Measurements from ENCODE around the gene SPAG17. TPM values are rescaled to one million over a fixed set of nuclear protein-coding genes. Genes with fewer than 3 reads are reported as not detected.
"Not testable (repeated sequence)": the region's sequence is repeated elsewhere in the genome, so short reads cannot be mapped to it uniquely, and the experiment has no call there.

Gene SPAG17
- total RNA-seq, 4 donors from 2014 or later, result 0.13 to 3.1 (median 1.4) TPM

DNA sequence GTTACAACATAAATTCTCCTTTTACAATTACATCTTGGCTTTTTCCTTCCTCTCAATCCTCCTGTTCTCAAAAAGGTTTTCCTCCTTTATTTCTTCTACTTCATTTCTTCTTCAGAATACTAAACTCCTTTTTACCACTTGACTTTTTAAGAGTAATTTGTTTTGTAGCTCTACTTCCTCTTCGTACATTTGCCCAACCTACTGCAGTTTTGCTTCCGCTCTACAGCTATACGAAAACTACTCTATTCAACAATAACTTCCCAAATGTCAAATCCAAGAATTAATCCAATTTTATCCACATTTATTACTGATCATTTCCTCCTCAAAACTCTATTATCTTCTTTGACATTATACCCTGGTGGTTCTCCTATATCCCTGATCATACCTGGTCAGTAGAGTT, 259.0 kb downstream of the SPAG17 start:
- no peaks in the 10 kb centered on the region for H3K27me3 ChIP-seq
- TF ChIP-seq, protein P1, sequence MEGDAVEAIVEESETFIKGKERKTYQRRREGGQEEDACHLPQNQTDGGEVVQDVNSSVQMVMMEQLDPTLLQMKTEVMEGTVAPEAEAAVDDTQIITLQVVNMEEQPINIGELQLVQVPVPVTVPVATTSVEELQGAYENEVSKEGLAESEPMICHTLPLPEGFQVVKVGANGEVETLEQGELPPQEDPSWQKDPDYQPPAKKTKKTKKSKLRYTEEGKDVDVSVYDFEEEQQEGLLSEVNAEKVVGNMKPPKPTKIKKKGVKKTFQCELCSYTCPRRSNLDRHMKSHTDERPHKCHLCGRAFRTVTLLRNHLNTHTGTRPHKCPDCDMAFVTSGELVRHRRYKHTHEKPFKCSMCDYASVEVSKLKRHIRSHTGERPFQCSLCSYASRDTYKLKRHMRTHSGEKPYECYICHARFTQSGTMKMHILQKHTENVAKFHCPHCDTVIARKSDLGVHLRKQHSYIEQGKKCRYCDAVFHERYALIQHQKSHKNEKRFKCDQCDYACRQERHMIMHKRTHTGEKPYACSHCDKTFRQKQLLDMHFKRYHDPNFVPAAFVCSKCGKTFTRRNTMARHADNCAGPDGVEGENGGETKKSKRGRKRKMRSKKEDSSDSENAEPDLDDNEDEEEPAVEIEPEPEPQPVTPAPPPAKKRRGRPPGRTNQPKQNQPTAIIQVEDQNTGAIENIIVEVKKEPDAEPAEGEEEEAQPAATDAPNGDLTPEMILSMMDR (IDR thresholded peaks at IDR 0.05), result no peak
- TF ChIP-seq POLR2AphosphoS5 (IDR thresholded peaks at IDR 0.05), result no peak
- TF ChIP-seq POLR2A (IDR thresholded peaks at IDR 0.05), result no peak
- no peak for TF ChIP-seq EP300 (IDR thresholded peaks at IDR 0.05)
- no peaks in the 10 kb centered on the region for H3K9me3 ChIP-seq
- H3K27ac ChIP-seq, result no peak overlapping the region
- no peak for DNase-seq (ENCODE audit: low spot score in 2 of 2)
- H3K4me1 ChIP-seq, result peaks cover 22% of the 10 kb centered on the region
- H3K4me3 ChIP-seq, result no peak overlapping the region
- 86% methylated on average over 3 of the region's 3 CpGs for WGBS
- H3K36me3 ChIP-seq, result peaks cover 5% of the 10 kb centered on the region

DNA sequence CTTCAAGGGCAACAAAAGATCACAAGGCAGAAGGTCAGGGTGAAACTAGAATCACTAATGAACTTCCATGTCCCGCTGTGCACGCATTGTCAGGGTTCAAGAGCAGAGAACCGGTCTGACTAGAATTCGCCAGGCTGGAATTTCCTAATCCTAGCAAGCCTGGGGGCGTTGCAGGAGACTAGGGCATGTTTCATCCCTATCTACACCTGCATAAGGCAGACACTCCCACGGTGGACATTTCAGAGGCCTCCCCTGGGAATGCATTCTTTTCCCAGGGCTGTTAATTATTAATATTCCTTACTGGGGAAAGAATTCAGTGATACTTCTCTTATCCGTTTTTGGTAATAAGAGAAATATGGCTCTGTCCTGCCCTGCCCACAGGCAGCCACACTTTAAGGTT, 262.3 kb downstream of the SPAG17 start:
- not testable (repeated sequence) for H3K4me3 ChIP-seq; H3K9me3 ChIP-seq; H3K4me1 ChIP-seq; H3K27me3 ChIP-seq; DNase-seq (ENCODE audit: low spot score in 2 of 2); H3K27ac ChIP-seq
- 71% methylated on average over 7 of the region's 7 CpGs for WGBS
- peaks cover 18% of the 10 kb centered on the region for H3K36me3 ChIP-seq

DNA sequence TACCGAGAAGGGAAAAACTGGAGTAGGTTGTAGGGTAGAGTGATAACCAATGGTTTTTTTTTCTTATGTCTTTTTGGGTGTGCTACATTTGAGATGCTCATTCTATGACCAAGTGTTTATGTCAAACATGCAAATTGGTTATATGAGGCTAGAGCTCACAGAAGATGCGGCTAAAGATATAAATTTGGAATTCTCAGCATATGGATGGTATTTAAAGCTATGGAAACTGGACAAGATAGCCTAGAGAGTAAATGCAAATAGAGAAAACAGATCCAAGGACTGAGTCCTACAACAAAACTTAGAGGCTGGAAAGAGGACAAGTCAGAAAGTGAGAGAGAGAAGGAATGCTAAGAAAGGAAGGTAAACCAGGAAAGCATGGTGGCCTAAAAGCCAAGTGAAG, 263.0 kb downstream of the SPAG17 start:
- H3K27ac ChIP-seq, result no peak overlapping the region
- H3K4me1 ChIP-seq, result no peaks in the 10 kb centered on the region
- 97% methylated on average over 2 of the region's 2 CpGs for WGBS
- DNase-seq (ENCODE audit: low spot score in 2 of 2), result no peak
- no peaks in the 10 kb centered on the region for H3K27me3 ChIP-seq
- peaks cover 25% of the 10 kb centered on the region for H3K36me3 ChIP-seq
- no peak overlapping the region for H3K4me3 ChIP-seq
- no peaks in the 10 kb centered on the region for H3K9me3 ChIP-seq
- TF ChIP-seq POLR2A (IDR thresholded peaks at IDR 0.05), result no peak
- no peak for TF ChIP-seq POLR2AphosphoS5 (IDR thresholded peaks at IDR 0.05)
- TF ChIP-seq, protein P1 (IDR thresholded peaks at IDR 0.05), result no peak
- no peak for TF ChIP-seq EP300 (IDR thresholded peaks at IDR 0.05)

DNA sequence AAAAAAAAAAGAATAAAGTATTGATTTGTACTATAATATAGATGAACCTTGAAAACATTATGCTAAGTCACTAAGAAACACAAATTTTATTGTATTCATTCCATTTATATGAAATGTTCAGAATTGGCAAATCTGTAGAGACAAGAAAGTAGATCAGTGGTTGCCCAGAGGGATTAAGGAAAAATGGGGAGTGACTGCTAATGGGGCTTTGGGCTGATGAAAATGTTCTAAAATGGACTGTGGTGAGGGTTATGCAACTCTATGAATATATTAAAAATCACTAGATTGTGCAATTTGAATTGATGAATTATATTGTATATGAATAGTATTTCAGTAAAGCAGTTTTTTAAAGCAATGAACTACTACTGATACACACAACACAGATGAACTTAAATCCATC, 265.7 kb downstream of the SPAG17 start:
- DNase-seq (ENCODE audit: low spot score in 2 of 2), result no peak
- Histone ChIP-seq H3K27me3 (no peaks in the 10 kb centered on the region), H3K4me3 (no peak overlapping the region), H3K27ac (no peak overlapping the region), H3K36me3 (peaks cover 47% of the 10 kb centered on the region), H3K4me1 (no peaks in the 10 kb centered on the region), H3K9me3 (no peaks in the 10 kb centered on the region)
- TF ChIP-seq EP300 (IDR thresholded peaks at IDR 0.05) (no peak), POLR2A (IDR thresholded peaks at IDR 0.05) (no peak), POLR2AphosphoS5 (IDR thresholded peaks at IDR 0.05) (no peak)
- TF ChIP-seq, protein P1 (IDR thresholded peaks at IDR 0.05), result no peak

DNA sequence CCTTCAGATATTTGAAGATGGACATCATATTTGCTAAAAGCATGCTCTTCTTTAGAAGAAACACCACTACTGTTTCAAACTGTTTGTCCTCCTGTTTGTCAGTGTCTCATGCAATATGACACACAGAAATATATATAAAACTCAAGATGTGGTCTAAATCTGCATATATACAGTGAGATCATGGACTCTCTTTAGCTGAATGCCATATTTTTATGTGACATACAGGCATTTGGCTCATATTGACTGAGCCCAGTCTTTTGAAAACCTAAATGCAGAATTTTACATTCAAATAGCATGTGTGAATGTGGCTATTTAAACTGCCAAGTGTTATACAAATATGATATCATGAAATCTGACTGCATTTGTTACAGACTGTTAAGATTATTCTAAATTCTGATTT, 274.0 kb downstream of the SPAG17 start:
- no peak overlapping the region for H3K27ac ChIP-seq
- H3K4me3 ChIP-seq, result no peak overlapping the region
- no peaks in the 10 kb centered on the region for H3K4me1 ChIP-seq
- no peaks in the 10 kb centered on the region for H3K27me3 ChIP-seq
- TF ChIP-seq, protein P1 (IDR thresholded peaks at IDR 0.05), result no peak
- no peak for TF ChIP-seq POLR2AphosphoS5 (IDR thresholded peaks at IDR 0.05)
- no peak for TF ChIP-seq POLR2A (IDR thresholded peaks at IDR 0.05)
- TF ChIP-seq EP300 (IDR thresholded peaks at IDR 0.05), result no peak
- DNase-seq (ENCODE audit: low spot score in 2 of 2), result no peak
- H3K9me3 ChIP-seq, result no peaks in the 10 kb centered on the region
- peaks cover 76% of the 10 kb centered on the region for H3K36me3 ChIP-seq

DNA sequence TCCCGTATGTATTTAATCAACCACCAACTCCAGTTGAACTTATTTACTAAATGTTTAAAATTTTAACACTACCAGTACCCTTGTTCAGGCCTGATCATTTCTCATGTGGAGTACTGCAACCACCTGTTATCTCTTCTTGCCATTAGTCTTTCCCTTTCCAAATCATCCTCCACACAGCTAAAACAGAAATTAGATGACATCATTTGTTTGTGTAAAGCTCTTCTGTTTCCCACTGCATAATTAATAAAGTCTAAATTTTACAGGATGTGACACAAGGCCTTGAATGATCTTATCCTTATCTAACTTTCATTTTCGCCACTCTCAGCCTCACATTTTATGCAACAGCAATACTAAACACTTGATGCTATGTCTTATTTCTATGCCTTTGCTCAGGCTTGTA, 280.0 kb downstream of the SPAG17 start:
- Histone ChIP-seq H3K27me3 (no peaks in the 10 kb centered on the region), H3K36me3 (peaks cover 68% of the 10 kb centered on the region), H3K4me3 (no peak overlapping the region), H3K4me1 (no peaks in the 10 kb centered on the region), H3K27ac (no peak overlapping the region), H3K9me3 (no peaks in the 10 kb centered on the region)
- WGBS, result 93% methylated on average over 2 of the region's 2 CpGs
- DNase-seq (ENCODE audit: low spot score in 2 of 2), result no peak
- TF ChIP-seq, protein P1 (IDR thresholded peaks at IDR 0.05), result no peak
- TF ChIP-seq POLR2AphosphoS5 (IDR thresholded peaks at IDR 0.05) (no peak), EP300 (IDR thresholded peaks at IDR 0.05) (no peak), POLR2A (IDR thresholded peaks at IDR 0.05) (no peak)

Measured in suprapubic skin (tissue), 4 donors.